C4-2B (cell line): ENCODE measurements around the gene ALG1L2.

ENCODE experiments used
- CTCF ChIP-seq: fragments of 450-650 bp; conservative IDR thresholded peaks from 2 replicates; pipeline ENCODE4 v1.5.1; 2017; ENCODE audit warnings: mild to moderate bottlenecking
- ZFX ChIP-seq: fragments of 450-650 bp; IDR thresholded peaks from 2 replicates; pipeline ENCODE4 v1.6.1; 2017

- TF ChIP-seq CTCF (no peak), ZFX (no peak)
Measured at GRCh38 chr3:130111185-130111864, 29.7 kb downstream of the ALG1L2 start.
